LNCaP clone FGC (cell line): Measurements from ENCODE around the gene PSMB5.
A peak's percentile ranks its signal among the peaks of the same experiment; 100 is the strongest.

ENCODE experiments used
- DNase-seq: peaks from one replicate; pipeline ENCODE4 v3.0.0-alpha.2; 2011; ENCODE audit warnings: low read depth
- H3K4me3 ChIP-seq: 2 replicates; pipeline ENCODE4 v1.5.1; 2011; ENCODE audit warnings: mild to moderate bottlenecking, low read depth, low read length, control low read depth
- TF ChIP-seq, protein P1 (sequence below): IDR thresholded peaks from 2 replicates; pipeline ENCODE4 v1.5.1; 2012; ENCODE audit warnings: mild to moderate bottlenecking; ENCODE audit not compliant: control insufficient read depth, insufficient read depth; ENCODE audit errors: extremely low read depth

PSMB5 gene

DNA sequence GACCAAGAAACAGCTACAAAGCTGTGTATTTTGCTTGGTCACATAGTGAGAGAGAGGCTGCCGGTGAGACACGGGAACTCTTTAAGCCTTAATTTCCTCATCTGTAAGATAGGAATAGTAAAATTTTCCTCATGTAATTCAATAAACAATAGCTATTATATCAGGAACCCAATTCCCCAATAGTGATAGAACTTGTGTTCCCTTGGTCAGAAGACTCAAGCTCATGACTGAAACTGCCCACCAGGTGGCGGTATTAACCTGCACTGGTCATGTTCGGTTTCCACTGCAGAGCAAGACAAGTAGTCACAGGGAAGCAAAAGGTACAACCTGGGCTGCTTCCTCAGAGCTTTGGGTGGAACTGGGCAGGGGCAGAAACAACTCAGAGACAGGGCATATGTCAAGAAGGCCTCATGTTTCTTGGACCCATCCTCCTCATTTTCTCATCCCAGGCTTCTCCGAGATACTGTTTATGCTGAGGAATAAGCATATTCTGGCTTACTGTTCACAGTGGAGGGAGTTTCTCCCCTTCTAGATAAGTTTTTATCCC lies 48.1 kb downstream of the PSMB5 start:
- TF ChIP-seq, protein P1, sequence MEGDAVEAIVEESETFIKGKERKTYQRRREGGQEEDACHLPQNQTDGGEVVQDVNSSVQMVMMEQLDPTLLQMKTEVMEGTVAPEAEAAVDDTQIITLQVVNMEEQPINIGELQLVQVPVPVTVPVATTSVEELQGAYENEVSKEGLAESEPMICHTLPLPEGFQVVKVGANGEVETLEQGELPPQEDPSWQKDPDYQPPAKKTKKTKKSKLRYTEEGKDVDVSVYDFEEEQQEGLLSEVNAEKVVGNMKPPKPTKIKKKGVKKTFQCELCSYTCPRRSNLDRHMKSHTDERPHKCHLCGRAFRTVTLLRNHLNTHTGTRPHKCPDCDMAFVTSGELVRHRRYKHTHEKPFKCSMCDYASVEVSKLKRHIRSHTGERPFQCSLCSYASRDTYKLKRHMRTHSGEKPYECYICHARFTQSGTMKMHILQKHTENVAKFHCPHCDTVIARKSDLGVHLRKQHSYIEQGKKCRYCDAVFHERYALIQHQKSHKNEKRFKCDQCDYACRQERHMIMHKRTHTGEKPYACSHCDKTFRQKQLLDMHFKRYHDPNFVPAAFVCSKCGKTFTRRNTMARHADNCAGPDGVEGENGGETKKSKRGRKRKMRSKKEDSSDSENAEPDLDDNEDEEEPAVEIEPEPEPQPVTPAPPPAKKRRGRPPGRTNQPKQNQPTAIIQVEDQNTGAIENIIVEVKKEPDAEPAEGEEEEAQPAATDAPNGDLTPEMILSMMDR, result peak; percentile 96
- H3K4me3 ChIP-seq, result no peak overlapping the region
- DNase-seq, result peak; percentile 63

- TF ChIP-seq, protein P1, result no peak
- H3K4me3 ChIP-seq, result no peak overlapping the region
- no peak for DNase-seq
These were observed 48.7 kb downstream of the PSMB5 start for GRCh38 chr14:22985894-22986507.

DNA sequence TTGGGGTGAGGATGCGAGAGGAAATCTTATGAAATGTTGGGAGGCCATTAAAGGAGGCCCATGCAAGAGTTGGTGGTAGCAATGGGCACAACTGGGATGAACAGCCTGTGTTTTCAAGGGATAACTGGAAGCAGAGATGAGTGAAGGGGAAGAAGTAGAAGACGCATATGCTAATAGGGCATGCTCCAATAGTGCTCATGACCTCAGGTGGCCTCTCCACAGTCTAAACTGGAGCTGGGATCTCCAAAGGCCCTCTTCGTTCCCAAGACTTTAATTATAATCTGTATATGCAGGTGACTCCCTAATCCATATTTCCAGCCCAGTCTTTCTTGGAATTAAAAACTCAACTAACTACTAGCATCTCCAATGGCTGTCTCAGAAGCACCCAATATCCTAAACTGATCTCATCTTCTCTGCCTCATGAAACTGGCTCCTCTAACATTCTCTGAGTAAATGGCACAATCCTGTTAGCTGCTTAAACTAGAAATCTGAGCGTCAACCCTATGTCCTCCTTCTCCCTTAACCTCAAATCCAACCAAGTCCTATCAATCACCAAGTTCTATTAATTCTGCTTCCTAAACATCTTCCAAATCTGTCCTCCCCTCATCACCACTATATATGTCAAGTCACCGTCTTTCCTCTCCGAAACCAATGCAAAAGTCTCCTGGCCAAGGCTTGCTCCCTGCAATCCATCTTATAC lies 49.6 kb downstream of the PSMB5 start:
- DNase-seq, result no peak
- TF ChIP-seq, protein P1, result no peak
- no peak overlapping the region for H3K4me3 ChIP-seq

DNA sequence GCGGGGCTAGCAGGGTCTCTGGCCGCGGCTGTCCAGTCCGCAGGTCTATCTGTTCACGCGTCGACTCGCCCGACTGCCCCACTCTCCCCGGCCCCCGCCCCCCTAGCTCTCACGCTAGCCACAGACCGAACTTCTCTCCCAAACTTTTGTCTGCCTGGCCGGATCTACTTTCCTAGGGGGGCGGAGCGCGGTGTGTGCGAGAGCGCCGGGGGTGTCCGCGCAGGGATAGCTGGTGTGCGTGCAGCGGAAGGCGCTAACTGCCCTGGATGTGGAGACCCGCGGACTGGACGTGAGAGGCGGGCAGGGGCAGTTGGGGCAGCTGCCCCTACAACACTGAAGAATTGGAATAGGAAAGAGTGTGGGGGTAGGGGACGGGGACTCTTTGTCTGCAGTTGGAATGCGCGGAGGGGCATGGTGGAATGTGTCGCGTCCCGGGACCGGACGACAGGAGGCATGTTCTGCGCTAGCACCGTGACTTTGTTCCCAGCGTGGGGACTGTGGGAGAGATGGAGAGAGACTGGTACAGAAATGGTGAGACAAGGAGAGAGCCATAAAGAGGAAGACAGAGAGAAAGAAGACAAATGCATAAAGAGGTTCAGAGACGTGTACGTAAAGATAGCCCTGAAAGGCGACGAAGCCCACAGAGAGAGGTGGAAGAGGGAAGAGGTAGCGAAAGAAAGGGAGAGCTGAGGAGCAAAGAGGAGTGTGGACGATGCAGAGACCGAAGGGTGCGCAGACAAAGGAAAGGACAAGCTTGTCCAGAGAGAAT lies 52.0 kb downstream of the PSMB5 start, which contains the start of gene AJUBA:
TSS of gene AJUBA (minus strand) at position 75 of the 769 bp plus-strand sequence. CDS start 285 bp downstream, outside the sequence.
- peak; percentile 72 for DNase-seq
- TF ChIP-seq, protein P1, result peak; percentile 2; the same call in 1 of the 2 replicates
- H3K4me3 ChIP-seq, result peak within 1 kb of the TSS; percentile 88

DNA sequence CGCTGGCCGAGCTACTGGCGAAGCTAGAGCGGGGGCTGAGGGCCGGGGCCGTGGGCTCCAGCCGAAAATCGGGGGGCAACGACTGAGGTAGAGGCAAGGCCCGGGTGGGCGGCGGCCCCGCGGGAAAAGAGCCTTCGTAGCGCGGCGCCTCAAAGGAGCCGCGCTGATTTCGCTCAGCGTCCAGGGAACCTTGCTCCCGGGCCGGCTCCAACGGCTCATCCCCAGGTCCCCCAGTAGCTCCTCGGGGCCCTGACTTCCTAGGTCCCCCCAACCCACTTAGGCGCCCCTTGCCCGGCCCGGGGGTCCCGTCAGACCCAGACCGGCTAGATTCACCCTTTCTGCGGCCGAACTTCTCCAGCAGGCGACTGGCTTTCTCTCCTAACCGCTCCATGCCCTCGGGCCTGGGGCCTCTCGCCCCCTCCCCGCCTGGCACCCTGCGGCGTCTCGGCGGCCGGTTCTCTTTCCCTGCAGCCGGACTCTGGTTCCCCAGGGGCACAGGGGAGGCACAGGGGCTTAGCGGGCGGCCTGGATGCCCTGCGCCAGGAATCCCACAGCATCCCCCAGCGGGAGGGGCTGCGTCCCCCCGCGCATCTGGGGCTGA lies 52.7 kb downstream of the PSMB5 start:
- DNase-seq, result no peak
- TF ChIP-seq, protein P1, result no peak
- peak overlapping the region; percentile 88 for H3K4me3 ChIP-seq

DNA sequence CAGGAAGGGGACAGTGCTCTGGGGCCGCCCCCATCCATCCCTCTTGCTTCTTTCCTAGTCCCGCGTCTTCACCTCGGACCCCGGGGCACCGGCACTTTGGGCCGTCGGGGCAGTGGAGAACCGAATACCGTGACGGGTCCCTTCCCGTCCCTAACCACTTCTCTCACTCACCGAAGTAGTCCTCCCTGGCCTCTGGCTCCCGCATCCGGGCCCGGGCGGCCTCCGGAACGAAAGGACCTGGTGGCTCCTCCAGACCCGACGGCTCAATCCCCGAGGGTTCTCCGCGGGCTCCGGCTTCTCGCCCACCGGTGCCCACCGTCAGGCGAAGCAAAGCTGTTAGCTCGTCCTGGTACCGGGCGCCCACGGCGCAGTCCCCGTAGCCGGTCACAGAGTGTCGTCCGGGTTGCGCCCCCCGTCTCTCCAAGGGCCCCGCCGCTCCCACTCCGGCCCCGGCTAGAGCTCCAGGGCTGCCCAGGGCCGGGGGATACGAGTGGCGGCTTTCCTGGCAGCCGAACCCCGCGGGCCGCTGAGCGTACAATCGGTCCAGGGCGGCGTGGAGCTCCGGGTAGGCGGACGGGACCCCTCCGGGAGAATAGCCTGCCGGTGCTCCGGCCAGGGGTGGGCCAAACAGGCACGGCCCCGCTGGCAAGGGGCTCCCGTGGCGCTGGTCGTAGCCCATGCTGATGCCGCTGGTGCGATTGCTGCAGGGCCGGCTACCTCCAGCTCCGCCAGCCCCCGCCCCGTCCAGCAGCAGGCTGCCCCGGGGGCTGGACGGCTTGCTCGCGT lies 53.4 kb downstream of the PSMB5 start:
- TF ChIP-seq, protein P1, result no peak
- H3K4me3 ChIP-seq, result peak overlapping the region; percentile 88
- no peak for DNase-seq
